ENCODE data around the gene KIRREL3. TPM values are rescaled to one million over a fixed set of nuclear protein-coding genes. Genes with fewer than 3 reads are reported as not detected.

Gene KIRREL3
- total RNA-seq, 1 experiment from 2014 or later, result 2.2 TPM

DNA sequence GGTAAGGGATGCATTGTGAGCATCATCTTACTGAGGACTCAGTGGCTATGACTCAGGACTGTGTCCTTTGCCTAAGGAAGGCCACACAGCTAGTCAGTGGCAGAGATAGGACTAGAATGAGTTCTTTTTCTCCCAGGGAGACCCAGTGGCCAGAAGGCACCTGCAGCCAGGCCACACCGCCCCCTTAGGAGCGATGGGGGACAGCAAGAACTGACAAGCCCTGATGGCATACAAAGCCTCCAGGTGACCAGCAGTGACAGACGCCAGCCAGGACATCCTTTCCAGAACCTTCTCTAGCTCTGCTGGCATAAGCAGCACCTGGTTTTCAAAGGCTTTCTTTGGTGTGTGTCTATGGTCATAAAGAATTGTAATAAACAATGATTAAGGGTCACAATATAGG is 405.0 kb downstream of the KIRREL3 start:
- BruUV-seq (replicated peaks), result no TSS peak
- CTCF ChIA-PET, result no interaction called here
- no peak for DNase-seq

DNA sequence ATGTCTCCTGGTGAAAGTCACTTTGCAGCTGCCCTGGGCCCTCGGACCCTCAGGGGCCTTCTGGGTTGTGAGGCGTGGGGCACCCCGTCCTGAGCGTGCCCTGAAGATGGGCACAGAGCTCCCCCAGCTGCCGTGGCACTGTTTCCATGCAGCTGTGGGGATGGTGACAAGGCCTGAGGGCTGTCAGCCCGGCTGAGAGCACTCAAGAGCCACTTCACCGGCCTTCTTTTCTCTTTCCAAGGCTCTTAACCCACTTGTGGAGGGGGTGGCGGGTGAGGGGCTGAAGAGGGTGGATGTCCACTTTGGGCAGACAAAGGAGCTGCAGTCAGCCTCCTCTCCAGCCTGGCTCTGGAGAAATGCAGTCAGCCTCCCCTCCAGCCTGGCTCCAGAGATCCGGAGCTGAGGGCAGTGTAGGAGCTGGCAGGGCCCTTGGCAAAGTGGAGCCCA is 405.6 kb downstream of the KIRREL3 start:
- ChIA-PET CTCF (no interaction called here), POLR2A (ENCODE audit: unreplicated experiment) (no interaction called here)
- Histone ChIP-seq H3K4me1 (replicated peaks; ENCODE audit: insufficient read depth) (no peaks in the 10 kb centered on the region), H3K27ac (no peak overlapping the region), H3K79me2 (ENCODE audit: low read depth) (no peaks in the 10 kb centered on the region), H4K20me1 (ENCODE audit: insufficient read depth) (no peaks in the 10 kb centered on the region; the same call in 1 of the 2 replicates), H3K27me3 (ENCODE audit: insufficient read depth, low read depth) (peaks cover 100% of the 10 kb centered on the region), H3K36me3 (ENCODE audit: low read depth) (no peaks in the 10 kb centered on the region), H3K4me3 (no peak overlapping the region), H3K9me2 (ENCODE audit: insufficient read depth) (no peaks in the 10 kb centered on the region), H3F3A (ENCODE audit: insufficient read depth, low read depth) (no peaks in the 10 kb centered on the region), H2AFZ (no peak overlapping the region), H3K4me2 (no peak overlapping the region), H3K9me3 (ENCODE audit: insufficient read depth, low read depth) (no peaks in the 10 kb centered on the region)
- intact Hi-C loops (cut with micrococcal nuclease; ENCODE audit: unreplicated experiment), result no loop called here
- DNase-seq, result no peak
- BruUV-seq (replicated peaks), result no TSS peak
- TF ChIP-seq EZH2 (IDR thresholded peaks at IDR 0.05; ENCODE audit: low read depth), result no peak
- TF ChIP-seq, protein P1, sequence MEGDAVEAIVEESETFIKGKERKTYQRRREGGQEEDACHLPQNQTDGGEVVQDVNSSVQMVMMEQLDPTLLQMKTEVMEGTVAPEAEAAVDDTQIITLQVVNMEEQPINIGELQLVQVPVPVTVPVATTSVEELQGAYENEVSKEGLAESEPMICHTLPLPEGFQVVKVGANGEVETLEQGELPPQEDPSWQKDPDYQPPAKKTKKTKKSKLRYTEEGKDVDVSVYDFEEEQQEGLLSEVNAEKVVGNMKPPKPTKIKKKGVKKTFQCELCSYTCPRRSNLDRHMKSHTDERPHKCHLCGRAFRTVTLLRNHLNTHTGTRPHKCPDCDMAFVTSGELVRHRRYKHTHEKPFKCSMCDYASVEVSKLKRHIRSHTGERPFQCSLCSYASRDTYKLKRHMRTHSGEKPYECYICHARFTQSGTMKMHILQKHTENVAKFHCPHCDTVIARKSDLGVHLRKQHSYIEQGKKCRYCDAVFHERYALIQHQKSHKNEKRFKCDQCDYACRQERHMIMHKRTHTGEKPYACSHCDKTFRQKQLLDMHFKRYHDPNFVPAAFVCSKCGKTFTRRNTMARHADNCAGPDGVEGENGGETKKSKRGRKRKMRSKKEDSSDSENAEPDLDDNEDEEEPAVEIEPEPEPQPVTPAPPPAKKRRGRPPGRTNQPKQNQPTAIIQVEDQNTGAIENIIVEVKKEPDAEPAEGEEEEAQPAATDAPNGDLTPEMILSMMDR (conservative IDR thresholded peaks at IDR 0.05), result no peak

More for the DNA sequence above, 405.0 kb downstream of the KIRREL3 start:
- no peak for TF ChIP-seq EZH2 (IDR thresholded peaks at IDR 0.05; ENCODE audit: low read depth)
- TF ChIP-seq, protein P1 (conservative IDR thresholded peaks at IDR 0.05), result no peak
- Histone ChIP-seq H3K4me1 (replicated peaks; ENCODE audit: insufficient read depth) (no peaks in the 10 kb centered on the region), H2AFZ (no peak overlapping the region), H3K9me2 (ENCODE audit: insufficient read depth) (no peaks in the 10 kb centered on the region), H4K20me1 (ENCODE audit: insufficient read depth) (no peaks in the 10 kb centered on the region; the same call in 1 of the 2 replicates), H3K27me3 (ENCODE audit: insufficient read depth, low read depth) (peaks cover 100% of the 10 kb centered on the region), H3F3A (ENCODE audit: insufficient read depth, low read depth) (no peaks in the 10 kb centered on the region), H3K9me3 (ENCODE audit: insufficient read depth, low read depth) (no peaks in the 10 kb centered on the region), H3K4me2 (no peak overlapping the region), H3K27ac (no peak overlapping the region), H3K36me3 (ENCODE audit: low read depth) (no peaks in the 10 kb centered on the region), H3K79me2 (ENCODE audit: low read depth) (no peaks in the 10 kb centered on the region), H3K4me3 (no peak overlapping the region)
- intact Hi-C loops (cut with micrococcal nuclease; ENCODE audit: unreplicated experiment), result no loop called here
- POLR2A ChIA-PET (ENCODE audit: unreplicated experiment), result no interaction called here

DNA sequence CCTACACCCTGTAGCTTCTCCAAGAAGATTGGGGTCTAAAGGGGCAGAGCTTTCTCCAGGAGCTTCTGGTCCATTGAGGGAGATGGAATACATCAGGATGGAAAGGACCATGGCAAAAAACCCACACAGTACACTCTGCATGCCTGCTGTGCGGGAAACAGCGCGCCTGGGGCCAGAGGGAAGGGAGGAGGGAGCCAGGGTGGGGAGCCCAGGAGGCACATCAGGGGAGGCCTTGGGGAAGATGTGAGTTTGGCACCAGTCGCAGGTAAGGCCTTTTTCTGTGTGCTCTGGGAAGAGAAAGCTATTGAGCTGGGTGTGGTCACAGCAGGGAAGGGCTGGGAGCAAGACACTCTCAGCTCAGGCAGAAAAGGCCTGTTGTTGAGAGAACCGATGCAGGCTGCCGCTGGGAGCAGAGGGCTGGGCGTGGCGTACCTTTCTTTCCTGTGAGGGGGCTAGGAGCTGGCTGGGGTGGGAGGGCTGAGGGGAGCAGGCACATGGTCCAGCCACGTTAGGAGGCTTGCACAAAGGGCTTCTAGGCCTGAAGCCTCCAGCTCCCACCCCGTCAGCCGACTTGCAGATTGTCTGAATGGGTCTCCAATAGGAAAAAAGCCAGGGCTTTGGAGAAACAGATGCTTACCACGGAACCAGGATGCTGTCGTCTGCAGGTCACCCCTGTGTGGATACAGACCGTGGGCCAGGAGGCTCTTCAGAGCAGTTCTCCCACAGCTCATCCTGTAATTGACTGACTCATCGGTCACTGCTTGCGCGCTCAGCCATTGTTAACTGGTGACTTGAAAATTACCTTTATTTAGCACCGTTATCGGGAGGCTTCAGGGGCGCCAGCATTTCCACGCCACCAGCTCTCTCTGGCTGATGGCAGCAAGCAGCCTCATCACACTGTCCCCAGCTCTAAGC is 407.8 kb downstream of the KIRREL3 start:
- no peaks in the 10 kb centered on the region for H3K9me2 ChIP-seq (ENCODE audit: insufficient read depth)
- no peak overlapping the region for H3K4me3 ChIP-seq
- no peaks in the 10 kb centered on the region for H3K9me3 ChIP-seq (ENCODE audit: insufficient read depth, low read depth)
- intact Hi-C loops (cut with micrococcal nuclease; ENCODE audit: unreplicated experiment), result no loop called here
- no peak overlapping the region for H3K4me2 ChIP-seq
- no peak overlapping the region for H3K27ac ChIP-seq
- POLR2A ChIA-PET (ENCODE audit: unreplicated experiment), result interaction anchor here (0.5 kb wide), 1 partner anchor 1250 kb away, joined by 3 read pairs; no protein-coding TSS in a partner anchor
- no TSS peak for BruUV-seq (replicated peaks)
- no peak for DNase-seq
- H2AFZ ChIP-seq, result no peak overlapping the region
- CTCF ChIA-PET, result no interaction called here
- TF ChIP-seq EZH2 (IDR thresholded peaks at IDR 0.05; ENCODE audit: low read depth), result no peak
- TF ChIP-seq, protein P1 (conservative IDR thresholded peaks at IDR 0.05), result no peak
- H3K4me1 ChIP-seq (replicated peaks; ENCODE audit: insufficient read depth), result no peaks in the 10 kb centered on the region
- H3F3A ChIP-seq (ENCODE audit: insufficient read depth, low read depth), result no peaks in the 10 kb centered on the region
- no peaks in the 10 kb centered on the region; the same call in 1 of the 2 replicates for H4K20me1 ChIP-seq (ENCODE audit: insufficient read depth)
- H3K27me3 ChIP-seq (ENCODE audit: insufficient read depth, low read depth), result peaks cover 100% of the 10 kb centered on the region
- H3K36me3 ChIP-seq (ENCODE audit: low read depth), result no peaks in the 10 kb centered on the region
- H3K79me2 ChIP-seq (ENCODE audit: low read depth), result no peaks in the 10 kb centered on the region
